ENCODE data around the gene PDE1A. TPM values are rescaled to one million over a fixed set of nuclear protein-coding genes. Genes with fewer than 3 reads are reported as not detected.
A peak's percentile ranks its signal among the peaks of the same experiment; 100 is the strongest.

Gene PDE1A
- polyA plus RNA-seq, 6 donors from 2014 or later = 0.50 to 0.58 TPM; not detected in 4

- no peak for DNase-seq
- Mint-ChIP-seq H3K9me3 (no peaks in the 10 kb centered on the region), H3K4me3 (no peak overlapping the region), H3K27me3 (peaks cover 4 to 18% (median 6%) of the 10 kb centered on the region in 3 donors), H3K36me3 (no peaks in the 10 kb centered on the region), H3K27ac (no peak overlapping the region), H3K4me1 (no peaks in the 10 kb centered on the region)
- ATAC-seq (ENCODE audit: low read depth in 2 of 2) = no peak
Measured at GRCh38 chr2:182142062-182142461, 284.8 kb downstream of the PDE1A start.

GRCh38 chr2:182134201-182134600 is 292.6 kb downstream of the PDE1A start:
- Mint-ChIP-seq H3K9me3 (peaks cover 0 to 1% (median 0%) of the 10 kb centered on the region in 7 donors), H3K4me3 (no peak overlapping the region), H3K27me3 (peaks cover 6 to 20% (median 7%) of the 10 kb centered on the region in 3 donors), H3K4me1 (no peaks in the 10 kb centered on the region), H3K36me3 (no peaks in the 10 kb centered on the region), H3K27ac (no peak overlapping the region)
- DNase-seq (no peak), ATAC-seq (ENCODE audit: low read depth in 2 of 2) (no peak)

- Mint-ChIP-seq H3K27ac (no peak overlapping the region), H3K36me3 (no peaks in the 10 kb centered on the region), H3K9me3 (peaks cover 0 to 1% (median 0%) of the 10 kb centered on the region in 7 donors), H3K27me3 (peaks cover 3 to 19% (median 7%) of the 10 kb centered on the region in 3 donors), H3K4me1 (no peaks in the 10 kb centered on the region), H3K4me3 (no peak overlapping the region)
- ATAC-seq (ENCODE audit: low read depth in 2 of 2) (no peak), DNase-seq (no peak)
Measured at GRCh38 chr2:182133195-182133891, 293.5 kb downstream of the PDE1A start.

GRCh38 chr2:182132605-182133004 is 294.2 kb downstream of the PDE1A start:
- Mint-ChIP-seq H3K27ac (no peak overlapping the region), H3K27me3 (peaks cover 3 to 12% (median 8%) of the 10 kb centered on the region in 3 donors), H3K9me3 (peaks cover 0 to 1% (median 0%) of the 10 kb centered on the region in 7 donors), H3K36me3 (no peaks in the 10 kb centered on the region), H3K4me3 (no peak overlapping the region), H3K4me1 (no peaks in the 10 kb centered on the region)
- no peak for DNase-seq
- no peak for ATAC-seq (ENCODE audit: low read depth in 2 of 2)

GRCh38 chr2:182128821-182129707 is 297.8 kb downstream of the PDE1A start:
- H3K27ac Mint-ChIP-seq = no peak overlapping the region
- no peaks in the 10 kb centered on the region for H3K4me1 Mint-ChIP-seq
- no peaks in the 10 kb centered on the region for H3K36me3 Mint-ChIP-seq
- no peak for ATAC-seq (ENCODE audit: low read depth in 2 of 2)
- H3K4me3 Mint-ChIP-seq = no peak overlapping the region
- DNase-seq = no peak
- H3K9me3 Mint-ChIP-seq = peaks cover 0 to 8% (median 6%) of the 10 kb centered on the region in 7 donors
- peaks cover 7 to 11% (median 11%) of the 10 kb centered on the region in 3 donors for H3K27me3 Mint-ChIP-seq

- H3K36me3 Mint-ChIP-seq = no peaks in the 10 kb centered on the region
- no peak overlapping the region for H3K27ac Mint-ChIP-seq
- H3K27me3 Mint-ChIP-seq = peaks cover 0 to 13% (median 0%) of the 10 kb centered on the region in 3 donors
- no peak overlapping the region for H3K4me3 Mint-ChIP-seq
- no peak for ATAC-seq (ENCODE audit: low read depth in 2 of 2)
- peaks cover 0 to 5% (median 0%) of the 10 kb centered on the region in 7 donors for H3K9me3 Mint-ChIP-seq
- no peaks in the 10 kb centered on the region for H3K4me1 Mint-ChIP-seq
- no peak for DNase-seq
Measured at GRCh38 chr2:182117196-182117595, 309.6 kb downstream of the PDE1A start.

- Mint-ChIP-seq H3K36me3 (no peaks in the 10 kb centered on the region), H3K4me1 (no peaks in the 10 kb centered on the region), H3K9me3 (peaks cover 0 to 4% (median 0%) of the 10 kb centered on the region in 7 donors), H3K27ac (no peak overlapping the region), H3K4me3 (no peak overlapping the region), H3K27me3 (peaks cover 0 to 13% (median 0%) of the 10 kb centered on the region in 3 donors)
- DNase-seq (no peak), ATAC-seq (ENCODE audit: low read depth in 2 of 2) (no peak)
Measured at GRCh38 chr2:182116774-182117173, 310.1 kb downstream of the PDE1A start.

GRCh38 chr2:182115258-182115657 is 311.6 kb downstream of the PDE1A start:
- no peak overlapping the region for H3K27ac Mint-ChIP-seq
- H3K4me1 Mint-ChIP-seq = no peaks in the 10 kb centered on the region
- peaks cover 0 to 13% (median 0%) of the 10 kb centered on the region in 3 donors for H3K27me3 Mint-ChIP-seq
- peaks cover 0 to 2% (median 0%) of the 10 kb centered on the region in 7 donors for H3K9me3 Mint-ChIP-seq
- no peak for DNase-seq
- no peaks in the 10 kb centered on the region for H3K36me3 Mint-ChIP-seq
- ATAC-seq (ENCODE audit: low read depth in 2 of 2) = no peak
- no peak overlapping the region for H3K4me3 Mint-ChIP-seq

- H3K27ac Mint-ChIP-seq = no peak overlapping the region
- no peaks in the 10 kb centered on the region for H3K4me1 Mint-ChIP-seq
- no peaks in the 10 kb centered on the region for H3K36me3 Mint-ChIP-seq
- no peak overlapping the region for H3K4me3 Mint-ChIP-seq
- no peak for DNase-seq
- H3K27me3 Mint-ChIP-seq = peaks cover 0 to 13% (median 0%) of the 10 kb centered on the region in 3 donors
- ATAC-seq (ENCODE audit: low read depth in 2 of 2) = no peak
- no peaks in the 10 kb centered on the region for H3K9me3 Mint-ChIP-seq
Measured at GRCh38 chr2:182113334-182113733, 313.5 kb downstream of the PDE1A start.

GRCh38 chr2:182110347-182110746 is 316.5 kb downstream of the PDE1A start:
- DNase-seq = no peak
- Mint-ChIP-seq H3K9me3 (no peaks in the 10 kb centered on the region), H3K27ac (peak overlapping the region in 1 of 6 donors; percentile 13), H3K4me1 (no peaks in the 10 kb centered on the region), H3K27me3 (peaks cover 0 to 13% (median 4%) of the 10 kb centered on the region in 3 donors), H3K4me3 (no peak overlapping the region), H3K36me3 (no peaks in the 10 kb centered on the region)
- ATAC-seq (ENCODE audit: low read depth in 2 of 2) = no peak

- no peaks in the 10 kb centered on the region for H3K36me3 Mint-ChIP-seq
Measured at GRCh38 chr2:182103526-182103925, 323.3 kb downstream of the PDE1A start.

GRCh38 chr2:182101263-182101662 is 325.6 kb downstream of the PDE1A start:
- Mint-ChIP-seq H3K27ac (no peak overlapping the region), H3K4me3 (no peak overlapping the region), H3K36me3 (no peaks in the 10 kb centered on the region), H3K4me1 (peaks cover 0 to 8% (median 0%) of the 10 kb centered on the region in 3 donors), H3K27me3 (peaks cover 0 to 8% (median 8%) of the 10 kb centered on the region in 3 donors), H3K9me3 (no peaks in the 10 kb centered on the region)
- DNase-seq = no peak
- ATAC-seq (ENCODE audit: low read depth in 2 of 2) = peak in 1 of 2 donors; percentile 28

More at GRCh38 chr2:182103526-182103925, 323.3 kb downstream of the PDE1A start:
- Mint-ChIP-seq H3K4me3 (no peak overlapping the region), H3K4me1 (no peaks in the 10 kb centered on the region), H3K9me3 (no peaks in the 10 kb centered on the region), H3K27me3 (peaks cover 0 to 8% (median 8%) of the 10 kb centered on the region in 3 donors), H3K27ac (no peak overlapping the region)
- ATAC-seq (ENCODE audit: low read depth in 2 of 2) = no peak
- DNase-seq = no peak

GRCh38 chr2:182098648-182099047 is 328.2 kb downstream of the PDE1A start:
- Mint-ChIP-seq H3K9me3 (peaks cover 0 to 4% (median 2%) of the 10 kb centered on the region in 7 donors), H3K27me3 (peaks cover 0 to 4% (median 3%) of the 10 kb centered on the region in 3 donors), H3K36me3 (no peaks in the 10 kb centered on the region), H3K27ac (no peak overlapping the region), H3K4me3 (no peak overlapping the region), H3K4me1 (peaks cover 0 to 8% (median 0%) of the 10 kb centered on the region in 3 donors)
- DNase-seq (no peak), ATAC-seq (ENCODE audit: low read depth in 2 of 2) (no peak)

Data from naive B cell (primary cell).